Bronchial epithelial cell (primary cell): ENCODE measurements around the gene CCDC73. TPM values are rescaled to one million over a fixed set of nuclear protein-coding genes. Genes with fewer than 3 reads are reported as not detected.

Experiments used
- DNase-seq: peaks from one replicate; pipeline ENCODE4 v3.0.0-alpha.2; 2010; ENCODE audit warnings: low read depth
- FAIRE-seq: peaks from 2 replicates; lab custom pipeline; 2011; peaks lifted over from hg19 to GRCh38; lab: Jason Lieb, UNC
- H3K27me3 ChIP-seq: 2 replicates; pipeline ENCODE4 v1.5.1; 2011; ENCODE audit warnings: low read length; ENCODE audit not compliant: control insufficient read depth, insufficient read depth
- H3K36me3 ChIP-seq: 2 replicates; pipeline ENCODE4 v1.5.1; 2011; ENCODE audit warnings: low read length; ENCODE audit not compliant: control insufficient read depth, insufficient read depth
- H3K4me3 ChIP-seq: 2 replicates; pipeline ENCODE4 v1.5.1; 2011; ENCODE audit warnings: mild to moderate bottlenecking, low read depth, low read length, control low read depth
- CTCF ChIP-seq: IDR thresholded peaks from 2 replicates; pipeline ENCODE4 v1.5.1; 2011; ENCODE audit warnings: mild to moderate bottlenecking, moderate library complexity, low read length, control low read depth, inconsistent platforms; ENCODE audit not compliant: insufficient read depth, severe bottlenecking
- total RNA-seq: library from RNA; depleted of rRNA; stranded (reverse); fragments of >200 nt; gene quantifications from 2 replicates; pipeline ENCODE4 v1.2.1, GENCODE V29; 2014

The CCDC73 gene
- total RNA-seq, 1 donor from 2014 or later: not detected

GRCh38 chr11:32563600-32563959 lies 230.9 kb downstream of the CCDC73 start:
- no peak for FAIRE-seq

GRCh38 chr11:32562839-32563599 lies 231.4 kb downstream of the CCDC73 start:
- DNase-seq: no peak
- Histone ChIP-seq H3K36me3 (no peaks in the 10 kb centered on the region), H3K27me3 (no peaks in the 10 kb centered on the region), H3K4me3 (no peak overlapping the region)
- FAIRE-seq: no peak
- no peak for TF ChIP-seq CTCF

More at GRCh38 chr11:32563600-32563959, 230.9 kb downstream of the CCDC73 start:
- no peak overlapping the region for H3K4me3 ChIP-seq
- no peaks in the 10 kb centered on the region for H3K27me3 ChIP-seq
- no peak for DNase-seq
- no peak for TF ChIP-seq CTCF
- H3K36me3 ChIP-seq: no peaks in the 10 kb centered on the region

GRCh38 chr11:32561835-32562234 lies 232.6 kb downstream of the CCDC73 start:
- no peak for DNase-seq
- no peak overlapping the region for H3K4me3 ChIP-seq
- no peak for FAIRE-seq
- TF ChIP-seq CTCF: no peak
- H3K27me3 ChIP-seq: no peaks in the 10 kb centered on the region
- no peaks in the 10 kb centered on the region for H3K36me3 ChIP-seq

GRCh38 chr11:32555895-32556294 lies 238.6 kb downstream of the CCDC73 start:
- DNase-seq (no peak), FAIRE-seq (no peak)
- no peak for TF ChIP-seq CTCF
- H3K36me3 ChIP-seq: no peaks in the 10 kb centered on the region
- no peaks in the 10 kb centered on the region for H3K27me3 ChIP-seq
- H3K4me3 ChIP-seq: no peak overlapping the region

GRCh38 chr11:32555091-32555490 lies 239.4 kb downstream of the CCDC73 start:
- no peak for DNase-seq
- no peak for TF ChIP-seq CTCF
- no peak for FAIRE-seq
- no peaks in the 10 kb centered on the region for H3K36me3 ChIP-seq
- H3K27me3 ChIP-seq: no peaks in the 10 kb centered on the region
- no peak overlapping the region for H3K4me3 ChIP-seq

Other genes with a start within 250 kb of the CCDC73 start
- gene EIF3M, start 210.8 kb downstream of the CCDC73 start, total RNA-seq: 326 and 500 TPM in 2 replicates
- gene PRRG4, start 35.3 kb upstream of the CCDC73 start, total RNA-seq: 3.7 and 7.7 TPM in 2 replicates
- 11.1 and 13.2 TPM in 2 replicates for gene QSER1, start 98.1 kb upstream of the CCDC73 start, total RNA-seq
- 0.90 and 1.6 TPM in 2 replicates for gene DEPDC7, start 221.2 kb upstream of the CCDC73 start, total RNA-seq
- gene TCP11L1, start 244.9 kb upstream of the CCDC73 start, total RNA-seq: 8.7 and 11.4 TPM in 2 replicates